HG03108 (cell line): ENCODE results near the gene VCX.
"Not testable (repeated sequence)": the region's sequence is repeated elsewhere in the genome, so short reads cannot be mapped to it uniquely, and the experiment has no call there.

ENCODE experiments used
- ATAC-seq: cut with Tn5 transposase; IDR thresholded peaks from one replicate; pipeline ENCODE4 v1.9.1; 2021; ENCODE audit warnings: moderate library complexity; ENCODE audit not compliant: unreplicated experiment

VCX gene

DNA sequence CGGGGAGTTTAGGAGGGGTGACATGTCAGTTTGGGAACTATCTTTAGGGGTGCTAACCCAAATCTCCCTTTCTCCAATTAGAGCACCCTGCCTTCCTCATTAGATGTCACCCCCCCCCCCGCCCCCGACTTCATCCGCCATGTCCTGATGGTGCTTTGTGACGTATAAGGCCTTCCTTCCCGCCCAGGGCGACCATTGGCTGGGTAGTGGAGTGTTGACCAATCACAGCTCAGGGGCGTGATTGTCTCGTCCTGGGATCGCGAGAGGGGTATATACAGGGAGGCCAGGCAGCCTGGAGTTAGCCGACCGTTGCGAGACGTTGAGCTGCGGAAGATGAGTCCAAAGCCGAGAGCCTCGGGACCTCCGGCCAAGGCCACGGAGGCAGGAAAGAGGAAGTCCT is at the start of gene VCX:
TSS of gene VCX (plus strand) at position 301 of the 400 bp plus-strand sequence. CDS start at position 334, 33 bp downstream.
- not testable (repeated sequence) for ATAC-seq

DNA sequence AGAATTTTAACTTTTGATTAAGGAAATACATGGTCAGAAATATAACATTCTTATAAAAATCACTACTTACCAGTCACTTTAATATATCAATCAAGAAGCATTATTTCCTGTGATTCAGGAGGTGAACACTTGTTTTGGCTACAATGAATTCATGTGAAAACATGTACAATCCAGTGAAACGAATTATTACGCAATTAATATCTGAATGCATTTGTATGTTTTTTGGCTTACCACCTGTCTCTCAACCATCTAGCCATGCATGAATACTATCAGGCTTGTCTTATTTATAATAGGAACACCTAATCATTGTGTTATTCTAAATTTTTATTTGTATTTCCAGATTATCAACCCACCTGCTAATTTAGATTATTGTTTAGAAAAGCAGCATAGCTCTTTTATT is 44.6 kb upstream of the VCX start:
- no peak for ATAC-seq

DNA sequence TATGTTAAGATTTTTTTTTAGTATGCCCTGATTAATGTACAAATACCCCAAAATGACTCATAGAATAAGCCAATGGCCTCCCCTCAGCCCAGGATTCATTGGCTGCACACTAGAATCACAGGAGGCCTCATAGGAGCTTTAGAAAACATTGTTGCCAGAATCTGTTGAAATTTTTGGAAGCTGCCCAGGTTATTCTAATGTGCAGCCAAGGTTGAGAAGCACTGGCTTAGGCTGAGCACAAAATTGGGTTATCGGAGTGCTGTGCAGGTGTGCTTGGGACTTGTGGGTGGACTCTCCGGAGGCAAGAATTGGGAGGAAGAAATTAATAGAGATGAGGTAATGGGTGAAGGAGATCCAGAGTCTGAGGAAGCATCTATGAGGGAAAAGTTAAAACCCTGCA is 41.3 kb upstream of the VCX start:
- no peak for ATAC-seq

DNA sequence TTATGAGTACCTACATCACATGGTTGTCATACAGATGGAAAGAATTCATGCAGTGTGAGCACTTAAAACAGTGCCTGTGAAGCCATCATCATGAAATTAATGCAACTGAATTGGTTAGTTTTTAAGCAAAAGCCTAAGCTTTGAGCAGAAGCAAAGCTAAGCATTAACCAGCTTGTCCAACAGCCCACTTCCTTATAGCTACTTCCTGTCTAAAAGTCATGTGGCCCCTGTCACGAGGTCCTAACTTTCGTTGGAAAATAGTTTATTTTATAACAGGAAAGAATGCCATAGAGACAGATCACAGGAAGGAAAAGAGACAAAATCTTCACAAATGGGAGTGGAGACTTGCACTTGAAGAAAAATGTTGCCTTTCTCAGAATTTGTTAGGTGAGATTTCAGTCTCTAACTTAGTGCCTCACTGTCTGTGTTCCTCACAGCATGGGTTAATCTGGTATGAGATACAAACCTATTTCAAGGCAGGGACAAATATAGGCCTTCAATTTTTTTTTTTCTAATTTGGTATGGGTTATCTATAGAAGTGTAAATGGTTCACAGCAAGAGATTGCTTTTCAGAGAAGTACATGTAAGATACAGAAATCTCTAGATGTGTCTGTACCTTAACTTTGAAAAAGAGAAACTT is 27.7 kb upstream of the VCX start:
- ATAC-seq, result no peak

DNA sequence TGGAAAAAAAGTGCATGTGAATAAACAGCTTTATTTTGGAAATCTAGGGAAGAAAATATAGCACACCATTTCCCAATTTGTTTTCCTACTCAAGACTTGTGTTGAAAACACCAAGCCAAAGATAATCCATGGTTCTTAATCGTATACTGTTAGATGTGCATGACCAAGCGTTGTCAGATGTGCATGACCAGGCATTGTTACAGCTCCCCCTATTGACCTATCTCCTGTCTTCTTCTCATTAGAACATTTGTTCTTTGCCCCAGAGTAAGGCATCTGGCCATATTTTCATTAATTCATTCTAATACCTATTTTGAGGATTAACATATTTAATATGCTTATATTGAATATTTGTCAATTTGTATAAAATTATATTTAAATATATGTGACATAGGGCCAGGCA is 14.4 kb upstream of the VCX start:
- no peak for ATAC-seq

DNA sequence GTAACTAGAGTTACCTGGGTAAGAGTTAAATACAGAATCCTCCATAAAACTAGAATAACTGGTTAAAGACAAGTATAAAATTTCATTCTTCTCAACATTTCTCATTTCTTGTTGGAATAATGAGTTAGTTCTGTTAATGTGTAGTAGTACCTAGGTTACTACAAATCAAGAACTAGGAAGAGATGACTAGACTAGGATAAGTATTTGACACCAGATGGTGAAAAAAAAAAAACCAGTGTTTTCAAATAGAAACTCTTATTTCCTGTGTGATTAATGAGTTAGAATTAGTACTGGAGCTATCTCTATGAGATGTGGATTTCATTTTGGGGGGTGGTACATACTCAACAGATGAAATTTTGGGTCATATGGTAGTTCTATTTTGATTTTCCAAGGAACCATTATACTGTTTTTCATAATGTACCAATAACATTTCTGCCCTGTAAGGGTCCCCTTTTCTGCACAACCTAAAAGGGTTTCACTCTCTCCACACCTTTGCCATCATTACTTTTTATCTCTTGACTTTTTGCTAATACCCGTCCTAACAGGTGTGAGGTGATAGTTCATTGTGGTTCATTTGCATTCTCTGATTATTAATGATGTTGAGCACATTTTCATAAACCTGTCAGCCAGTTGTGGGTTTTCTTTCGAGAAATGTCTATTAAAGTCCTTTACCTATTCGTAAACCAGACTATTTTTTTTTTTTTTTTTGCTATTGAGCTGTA is 1.7 kb upstream of the VCX start:
- ATAC-seq, result no peak

DNA sequence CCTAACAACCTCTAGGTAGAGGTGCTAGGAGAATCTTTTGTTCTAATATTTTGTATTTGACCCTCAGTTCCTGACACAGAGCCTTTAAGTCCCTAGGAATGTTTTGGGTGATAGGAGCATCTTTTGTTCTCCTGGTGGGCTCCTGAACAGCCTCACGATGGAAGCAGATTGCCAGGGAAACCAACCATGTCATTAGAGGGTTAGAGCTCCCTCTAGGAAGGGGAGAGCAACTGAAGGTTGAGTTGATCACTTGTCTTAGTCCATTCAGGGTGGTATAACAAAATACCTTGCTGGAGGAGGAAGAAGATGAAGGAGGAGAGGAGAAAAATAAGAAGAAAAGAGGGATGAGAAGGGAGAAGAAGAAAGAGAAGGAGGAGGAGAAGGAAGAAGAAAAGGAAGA is 9.2 kb downstream of the VCX start:
- ATAC-seq, result no peak

DNA sequence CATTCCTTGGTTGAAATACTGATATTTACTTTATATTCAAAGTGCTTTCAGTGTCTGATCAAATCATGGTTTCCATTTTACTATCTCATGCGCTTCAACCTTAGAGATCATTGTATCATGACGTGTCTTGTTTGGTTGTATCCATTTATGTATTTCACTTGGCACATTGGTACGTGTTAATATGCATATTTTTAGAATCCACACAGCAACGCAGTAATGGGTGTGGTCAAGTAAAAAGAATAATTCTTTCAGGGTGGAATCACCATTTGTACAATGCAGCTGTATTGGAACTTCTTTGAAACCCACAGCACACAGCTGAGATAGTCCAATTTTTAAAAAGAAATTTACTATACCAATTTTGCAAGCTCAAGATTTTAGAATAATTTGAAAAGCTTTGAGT is 29.1 kb downstream of the VCX start:
- ATAC-seq, result no peak

DNA sequence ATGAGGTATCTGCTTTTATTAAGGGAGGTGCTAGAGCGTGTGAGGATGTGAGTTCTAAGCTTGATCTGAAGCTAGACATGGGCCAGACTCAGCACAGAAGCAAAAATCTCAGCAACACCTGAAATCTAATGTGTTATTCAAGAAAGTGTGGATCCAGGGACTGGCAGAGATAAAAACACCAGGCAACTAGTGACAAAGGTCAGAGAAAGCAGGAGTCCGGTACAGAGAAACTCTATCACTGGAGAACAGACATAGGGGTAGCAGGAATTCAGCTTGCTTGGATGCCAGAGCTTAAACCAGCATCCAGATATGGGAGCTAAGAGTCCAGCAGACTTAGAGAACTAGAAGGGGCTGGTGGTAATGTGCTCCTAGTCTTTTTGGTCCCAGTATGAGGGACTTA is 34.0 kb downstream of the VCX start:
- ATAC-seq, result no peak

DNA sequence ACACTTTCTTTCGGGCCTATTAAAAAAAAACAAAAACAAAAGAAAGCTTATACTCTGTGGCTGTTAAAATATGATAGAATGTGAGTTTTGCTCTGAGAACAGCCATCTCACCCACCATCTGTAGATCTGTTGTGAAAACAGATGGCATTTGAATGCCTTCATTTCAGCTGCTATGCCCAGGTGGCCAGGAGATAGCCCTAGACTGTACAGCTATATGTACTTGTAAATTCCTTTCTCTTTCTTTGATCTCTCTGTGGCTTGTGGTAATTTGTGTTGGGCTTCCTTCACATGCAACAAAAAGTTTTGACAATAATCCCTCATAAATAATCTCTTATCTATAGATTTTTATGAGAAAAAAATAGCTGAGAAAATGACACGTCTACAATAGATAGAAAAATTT is 46.2 kb downstream of the VCX start:
- no peak for ATAC-seq

DNA sequence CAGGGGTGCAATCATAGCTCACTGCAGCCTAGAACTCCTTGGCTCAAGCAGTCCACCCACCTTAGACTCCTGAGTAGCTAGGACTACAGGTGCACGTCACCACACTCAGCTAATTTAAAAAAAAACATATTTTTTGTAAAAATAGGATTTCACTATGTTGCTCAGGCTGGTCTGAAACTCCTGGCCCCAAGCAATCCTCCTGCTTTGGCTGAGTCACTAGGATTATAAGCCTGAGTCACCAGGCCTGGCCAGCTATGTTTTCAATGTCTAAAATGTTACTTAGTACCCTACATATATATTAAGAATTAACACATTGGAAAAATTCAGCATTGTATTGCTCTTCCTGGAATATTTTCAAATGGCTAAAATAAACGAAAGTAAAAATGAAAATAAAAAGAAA is 46.7 kb downstream of the VCX start:
- no peak for ATAC-seq

DNA sequence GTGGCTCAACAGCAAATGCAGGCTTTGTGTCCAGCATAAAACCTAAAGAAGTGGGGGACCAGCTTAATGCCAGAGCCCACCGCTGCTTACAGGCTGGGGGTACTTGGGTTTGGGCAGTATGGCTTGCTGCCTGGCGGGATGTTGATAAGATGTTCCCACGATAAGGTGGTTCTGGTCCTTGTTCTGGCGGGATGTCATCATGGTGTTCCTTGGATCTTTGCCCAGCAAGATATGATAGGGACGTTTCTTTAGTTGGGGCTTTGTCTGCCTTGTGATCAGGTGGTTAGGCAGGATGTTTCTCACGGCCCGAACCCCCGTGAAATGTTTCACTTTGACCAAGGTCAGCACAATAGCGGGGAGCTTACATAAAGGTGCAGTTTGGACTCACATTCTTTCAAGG is 49.0 kb downstream of the VCX start:
- no peak for ATAC-seq
